DMS153 treated with DMSO at 0.1 percent for 48 hours (cell line): ENCODE measurements around the gene DRD4.

Source experiments
- DNase-seq: peaks from one replicate; lab custom pipeline; 2025; ENCODE audit not compliant: unreplicated experiment; lab: John Stamatoyannopoulos, UW

The DRD4 gene

DNA sequence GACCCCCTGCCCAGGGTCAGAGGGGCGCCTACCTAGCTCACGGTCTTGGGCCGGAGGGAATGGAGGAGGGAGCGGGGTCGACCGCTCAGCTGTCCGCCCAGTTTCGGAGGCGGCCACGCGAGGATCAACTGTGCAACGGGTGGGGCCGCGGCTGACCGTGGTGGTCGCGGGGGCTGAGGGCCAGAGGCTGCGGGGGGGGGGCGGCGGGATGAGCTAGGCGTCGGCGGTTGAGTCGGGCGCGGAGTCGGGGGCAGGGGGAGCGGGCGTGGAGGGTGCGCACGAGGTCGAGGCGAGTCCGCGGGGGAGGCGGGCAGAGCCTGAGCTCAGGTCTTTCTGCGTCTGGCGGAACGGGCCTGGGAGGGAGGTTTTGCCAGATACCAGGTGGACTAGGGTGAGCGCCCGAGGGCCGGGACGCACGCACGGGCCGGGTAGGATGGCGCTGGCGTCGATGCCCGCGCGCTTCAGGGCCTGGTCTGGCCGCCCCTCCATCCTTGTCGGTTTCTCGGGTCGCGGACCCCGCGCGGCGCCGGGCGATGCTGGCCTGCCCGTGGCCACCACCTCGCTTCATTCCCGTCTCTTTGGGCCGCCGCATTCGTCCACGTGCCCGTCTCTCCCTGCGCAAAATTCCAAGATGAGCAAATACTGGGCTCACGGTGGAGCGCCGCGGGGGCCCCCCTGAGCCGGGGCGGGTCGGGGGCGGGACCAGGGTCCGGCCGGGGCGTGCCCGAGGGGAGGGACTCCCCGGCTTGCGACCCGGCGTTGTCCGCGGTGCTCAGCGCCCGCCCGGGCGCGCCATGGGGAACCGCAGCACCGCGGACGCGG lies at the start of gene DRD4:
Gene DRD4, plus strand, starts transcription at position 759 of the 822 bp plus-strand sequence. Its CDS starts 36 bp downstream, at position 795.
- DNase-seq, result no peak

DNA sequence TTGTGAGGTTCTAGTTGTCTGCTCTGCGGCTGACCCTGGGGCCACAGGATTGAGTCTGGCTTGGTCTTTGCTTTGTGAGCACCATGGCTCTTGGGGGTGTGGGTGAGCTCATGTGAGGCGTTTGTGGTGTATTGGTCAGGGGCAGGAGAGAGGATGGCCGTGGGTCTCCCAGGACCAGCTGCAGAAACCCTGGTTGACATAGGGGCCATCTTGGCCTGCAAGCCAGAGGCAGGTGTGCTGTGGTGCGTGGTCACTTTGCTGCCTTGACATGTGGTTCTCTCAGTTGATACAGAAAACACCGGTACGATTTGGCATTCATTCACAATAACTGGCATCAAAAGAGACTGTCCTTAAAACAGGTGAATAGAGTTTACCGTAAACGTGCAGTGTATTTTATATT lies 49.5 kb upstream of the DRD4 start:
- DNase-seq, result no peak

DNA sequence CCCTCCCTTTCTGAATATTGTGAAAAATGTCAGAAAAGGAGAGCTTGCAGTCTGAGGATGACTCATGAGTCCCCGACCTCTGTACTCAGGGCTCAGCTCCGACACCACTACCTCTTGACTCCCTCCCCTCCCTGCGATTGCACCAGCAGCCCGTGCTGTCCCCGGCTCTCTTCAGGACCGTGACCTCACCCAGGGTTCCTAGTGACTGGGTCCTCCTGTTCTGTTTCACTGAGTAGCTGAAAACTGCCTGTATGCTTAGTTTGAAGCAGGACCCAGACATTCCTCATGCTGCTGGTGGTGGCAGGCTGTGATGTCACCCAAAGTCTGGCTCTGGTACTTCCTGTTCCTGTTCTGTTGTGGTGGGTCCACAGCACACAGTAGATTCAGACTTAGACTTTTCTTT lies 49.1 kb upstream of the DRD4 start:
- no peak for DNase-seq

DNA sequence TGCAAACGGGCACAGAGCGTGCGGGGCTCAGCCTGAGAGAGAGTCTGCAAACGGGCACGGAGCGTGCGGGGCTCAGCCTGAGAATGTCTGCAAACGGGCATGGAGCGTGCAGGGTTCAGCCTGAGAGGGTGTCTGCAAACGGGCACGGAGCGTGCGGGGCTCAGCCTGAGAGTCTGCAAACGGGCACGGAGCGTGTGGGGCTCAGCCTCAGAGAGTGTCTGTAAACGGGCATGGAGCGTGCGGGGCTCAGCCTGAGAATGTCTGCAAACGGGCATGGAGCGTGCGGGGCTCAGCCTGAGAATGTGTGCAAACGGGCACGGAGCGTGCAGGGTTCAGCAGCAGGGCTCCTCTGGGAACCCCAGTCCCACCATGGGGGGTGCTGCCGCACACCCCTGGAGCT lies 47.3 kb upstream of the DRD4 start:
- DNase-seq, result no peak

DNA sequence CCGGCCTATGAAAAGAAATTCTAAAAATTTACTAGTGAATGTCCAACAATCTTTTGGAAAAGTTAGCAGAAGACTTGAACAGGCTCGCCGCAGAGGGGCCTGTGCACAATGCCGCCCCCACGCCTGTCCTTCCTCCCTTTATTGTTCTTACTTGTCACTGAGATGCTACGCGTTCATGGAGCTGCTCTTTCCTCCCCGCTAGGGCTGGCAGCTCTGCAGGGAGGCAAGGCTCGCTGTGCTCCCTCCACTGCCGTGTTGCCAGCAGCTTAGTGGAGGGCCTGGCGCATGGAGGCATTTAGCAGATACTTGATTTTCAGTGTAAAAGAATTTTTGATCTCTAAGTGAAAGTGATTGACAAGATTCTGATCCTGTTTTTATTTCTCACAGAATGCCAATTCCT lies 46.1 kb upstream of the DRD4 start:
- no peak for DNase-seq

DNA sequence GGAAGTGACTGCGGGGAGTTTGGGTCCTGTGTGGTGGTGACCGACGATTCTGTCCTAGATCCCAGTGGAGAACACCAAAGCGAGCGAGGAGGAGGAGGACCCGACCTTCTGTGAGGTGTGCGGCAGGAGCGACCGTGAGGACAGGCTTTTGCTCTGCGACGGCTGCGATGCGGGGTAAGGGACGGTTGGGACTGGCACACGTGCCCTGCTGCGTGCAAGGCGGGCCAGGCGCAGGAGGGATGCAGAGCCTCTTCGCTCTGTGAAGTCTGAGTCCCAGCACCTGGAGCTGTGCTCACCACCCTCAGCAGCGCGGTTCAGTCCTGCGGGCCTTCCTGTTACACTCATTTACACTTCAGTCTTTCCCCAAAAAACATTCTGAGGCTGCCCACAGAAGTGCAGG lies 44.6 kb upstream of the DRD4 start:
- DNase-seq, result no peak

DNA sequence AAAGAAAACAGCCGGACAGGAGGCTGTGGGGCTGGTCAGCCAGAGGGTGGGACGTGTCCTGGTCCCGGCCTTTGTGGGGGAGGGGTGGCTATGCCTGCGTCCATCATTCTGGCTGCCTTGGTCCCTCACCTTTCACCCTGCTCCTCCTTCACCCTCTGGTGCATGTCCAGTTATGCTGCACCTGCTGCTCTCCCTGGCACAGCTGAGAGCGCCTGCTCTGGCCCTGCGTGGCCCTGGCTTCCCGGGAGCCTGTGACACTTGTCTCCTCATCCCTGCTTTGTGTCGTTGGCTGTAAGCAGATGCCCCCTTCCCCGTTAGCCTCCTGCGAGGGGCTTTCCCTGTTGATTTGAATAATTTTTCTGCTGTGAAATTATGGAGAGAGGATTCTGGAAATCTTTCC lies 44.2 kb upstream of the DRD4 start:
- no peak for DNase-seq

DNA sequence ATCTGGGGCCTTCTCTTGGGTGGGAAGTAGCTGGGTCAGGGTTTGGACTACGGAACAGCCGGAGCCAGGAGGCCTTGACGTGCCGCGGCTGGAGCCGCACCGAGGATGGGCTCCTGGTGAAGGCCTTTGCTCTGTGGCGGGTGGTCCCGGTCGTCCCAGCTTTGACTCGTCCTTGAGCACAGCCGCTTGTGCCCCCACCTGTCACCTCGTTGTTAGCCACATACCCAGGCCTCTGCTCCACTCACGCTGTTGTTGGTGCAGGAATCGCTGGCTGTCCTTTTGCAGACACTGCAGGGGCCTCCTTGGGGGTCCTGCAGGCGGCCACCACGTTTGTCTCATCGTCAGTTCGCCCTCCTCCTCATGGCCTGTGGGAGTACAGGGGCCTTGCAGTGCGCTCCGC lies 43.7 kb upstream of the DRD4 start:
- DNase-seq, result no peak

DNA sequence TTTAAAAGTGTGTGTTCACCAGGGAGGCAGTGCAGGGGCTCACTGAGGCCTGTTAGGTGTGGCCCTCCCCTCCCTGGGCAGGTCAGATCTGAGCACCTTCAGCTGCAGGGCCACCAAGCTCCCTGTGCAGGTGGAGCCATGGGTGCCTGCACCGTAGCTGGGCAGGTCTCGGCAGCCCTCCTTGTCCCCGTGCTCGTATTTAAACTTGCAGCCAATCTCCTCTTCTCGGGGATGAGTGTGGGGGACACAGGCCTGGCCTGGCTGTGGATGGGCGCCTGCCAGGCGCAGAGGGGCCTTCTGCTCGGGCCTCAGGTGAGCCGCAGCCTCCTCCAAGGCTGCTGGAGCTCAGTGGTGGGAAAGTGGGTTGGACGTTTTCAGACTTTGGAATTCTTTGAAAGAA lies 41.7 kb upstream of the DRD4 start:
- DNase-seq, result no peak

DNA sequence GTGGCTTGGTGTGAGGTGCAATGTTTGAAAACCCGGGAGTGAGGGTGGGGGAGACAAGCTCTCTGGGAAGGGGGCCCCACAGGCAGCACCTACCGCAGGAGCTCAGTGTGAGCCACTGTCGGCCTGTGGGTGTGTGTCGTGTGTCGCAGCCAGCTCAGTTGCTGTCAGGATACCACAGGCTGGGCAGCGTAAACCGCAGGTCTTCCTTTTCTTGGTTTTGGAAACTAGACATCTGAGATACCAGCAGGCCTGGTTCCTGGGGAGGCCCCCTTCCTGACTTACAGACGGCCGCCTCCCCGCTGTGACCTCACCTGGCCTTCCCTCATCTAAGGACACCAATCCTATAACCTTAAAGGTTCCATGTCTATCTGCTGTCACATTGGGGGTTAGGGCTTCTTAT lies 40.7 kb upstream of the DRD4 start:
- no peak for DNase-seq

DNA sequence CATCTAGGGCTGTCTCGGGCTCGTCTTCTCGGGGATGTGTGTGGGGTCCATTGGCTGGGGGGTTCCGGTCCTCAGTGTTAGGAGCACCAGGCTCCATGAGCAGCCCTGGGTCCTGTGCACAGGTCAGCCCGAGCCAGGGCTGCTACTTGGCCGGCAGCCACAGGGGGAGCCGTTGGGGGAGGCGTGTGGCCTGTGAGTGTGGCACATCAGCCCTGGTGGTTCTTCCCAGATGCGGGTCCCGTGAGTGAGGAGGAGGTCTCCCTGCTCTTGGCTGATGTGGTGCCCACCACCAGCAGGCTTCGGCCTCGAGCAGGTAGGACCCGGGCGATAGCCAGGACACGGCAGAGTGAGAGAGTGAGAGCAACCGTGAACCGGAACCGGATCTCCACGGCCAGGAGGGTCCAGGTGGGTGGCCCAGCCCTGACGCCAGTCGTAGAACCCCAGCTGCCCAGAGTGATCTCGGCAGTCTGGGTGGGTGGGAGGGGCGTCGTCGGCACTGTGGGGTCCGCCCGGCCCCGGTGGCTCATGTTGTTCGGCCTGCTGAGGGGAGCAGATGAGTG lies 39.8 kb upstream of the DRD4 start:
- DNase-seq, result no peak

DNA sequence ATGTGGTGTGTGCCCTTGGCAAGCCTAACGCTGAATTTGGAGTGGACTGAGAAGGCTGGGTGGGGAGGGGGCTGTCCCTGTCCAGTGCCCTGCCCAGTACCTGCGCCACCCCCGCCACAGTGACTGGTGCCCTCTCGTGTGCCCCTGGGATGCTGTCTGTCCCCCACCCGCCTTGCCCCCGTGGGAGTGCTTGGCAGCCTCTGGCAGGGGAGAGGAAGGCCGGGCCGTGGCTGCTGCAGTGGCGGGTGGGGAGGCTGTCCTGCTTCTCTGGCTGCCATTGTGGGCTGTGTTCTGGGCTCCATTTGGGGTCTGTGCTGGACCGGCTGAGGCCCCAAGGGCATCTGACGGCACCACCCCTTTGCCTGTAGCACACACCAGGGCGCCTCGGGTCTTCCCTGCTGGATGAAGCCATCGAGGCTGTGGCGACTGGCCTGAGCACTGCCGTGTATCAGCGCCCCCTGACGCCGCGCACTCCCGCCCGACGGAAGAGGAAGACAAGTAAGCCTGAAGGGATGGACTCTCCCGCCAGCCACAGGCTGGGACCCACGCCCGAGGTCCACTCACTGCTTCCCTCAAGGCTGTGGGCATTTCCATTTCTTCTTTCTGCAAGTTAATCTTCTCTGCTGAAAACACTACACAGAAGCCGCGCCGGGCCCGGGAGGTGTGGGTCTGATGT lies 38.9 kb upstream of the DRD4 start:
- DNase-seq, result no peak

DNA sequence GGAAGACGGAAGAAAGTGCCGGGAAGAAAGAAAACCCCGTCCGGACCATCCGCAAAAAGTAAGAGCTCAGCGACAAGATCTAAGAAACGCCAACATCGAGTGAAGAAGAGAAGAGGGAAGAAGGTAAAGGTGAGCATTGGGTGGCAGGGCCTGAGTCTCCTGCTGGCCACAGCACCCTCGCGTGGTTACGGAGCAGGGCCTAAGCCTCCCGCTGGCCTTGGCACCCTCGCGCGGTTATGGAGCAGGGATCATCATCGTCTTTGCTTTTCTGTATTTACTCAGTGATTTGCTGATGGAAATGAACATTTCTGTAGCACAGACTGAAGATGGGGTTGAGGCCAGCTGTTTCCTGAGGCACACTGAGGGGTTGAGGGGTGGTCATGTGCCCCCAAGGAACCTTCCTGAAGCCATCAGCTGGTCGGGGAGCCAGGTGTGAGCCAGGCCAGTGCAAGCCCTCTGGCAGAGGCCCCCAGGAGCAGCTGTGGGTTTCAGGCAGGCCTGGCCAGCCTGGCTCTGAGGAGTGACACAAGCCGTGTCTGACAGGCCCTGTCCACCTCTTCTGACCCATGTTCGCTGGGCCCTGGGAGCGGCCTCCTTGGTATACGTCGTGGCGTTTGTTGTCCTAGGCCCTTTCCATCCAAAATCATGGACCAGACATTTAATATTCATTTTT lies 35.4 kb upstream of the DRD4 start:
- no peak for DNase-seq

DNA sequence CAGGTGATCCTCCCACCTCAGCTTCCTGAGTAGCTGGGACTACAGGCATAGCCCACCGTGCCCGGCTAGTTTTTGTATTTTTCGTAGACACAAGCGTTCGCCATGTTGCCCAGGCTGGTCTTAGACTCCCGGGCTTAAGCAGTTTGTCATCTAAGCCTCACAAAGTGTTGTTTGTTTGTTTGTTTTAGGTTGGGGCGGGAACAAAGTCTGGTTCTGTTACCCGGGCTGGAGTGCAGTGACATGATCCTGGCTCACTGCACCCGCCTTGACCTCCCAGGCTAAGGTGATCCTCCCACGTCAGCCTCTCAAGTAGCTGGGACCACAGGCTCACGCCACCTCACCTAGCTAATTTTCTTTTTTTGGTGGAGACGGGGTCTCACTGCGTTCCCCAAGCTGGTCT lies 33.9 kb upstream of the DRD4 start:
- DNase-seq, result no peak

DNA sequence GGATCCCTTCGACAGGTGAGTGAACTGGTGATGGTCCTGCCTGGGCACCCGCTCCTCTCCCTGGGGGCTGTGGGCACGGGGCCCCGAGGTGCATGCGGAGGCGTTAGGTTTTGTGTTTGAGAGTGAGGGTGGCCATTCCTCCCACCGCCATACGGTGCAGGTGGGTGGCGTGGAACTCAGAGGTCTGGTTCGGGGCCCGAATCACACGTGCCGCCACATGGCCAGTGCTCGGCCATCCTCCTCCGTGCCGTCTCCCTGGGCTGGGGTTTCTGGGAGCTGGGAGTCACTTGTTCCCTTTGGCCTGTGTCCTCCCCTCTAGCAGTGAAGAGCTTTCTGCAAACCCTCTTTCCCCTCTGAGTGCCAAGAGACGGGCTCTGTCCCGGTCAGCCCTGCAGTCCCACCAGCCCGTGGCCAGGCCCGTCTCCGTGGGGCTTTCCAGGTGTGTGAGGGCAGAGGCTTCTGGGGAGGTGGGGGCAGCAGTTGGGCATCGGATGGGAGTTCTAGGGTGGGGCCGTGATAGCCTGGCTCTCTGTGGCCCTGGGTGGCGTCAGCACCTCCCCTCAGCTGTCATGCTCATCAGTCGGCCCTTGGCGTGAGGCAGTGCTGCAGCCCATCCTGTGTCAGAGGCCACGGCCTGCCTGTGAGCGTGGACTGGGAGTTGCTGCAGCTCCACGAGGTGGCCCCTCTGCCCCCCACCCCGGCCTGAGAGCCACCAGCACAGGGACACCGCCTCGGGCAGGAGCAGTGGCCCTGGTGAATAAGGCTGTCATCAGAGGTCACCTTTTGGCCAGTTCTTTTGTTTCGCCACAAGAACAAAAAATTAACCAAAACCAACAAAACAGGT lies 31.6 kb upstream of the DRD4 start:
- DNase-seq, result no peak

DNA sequence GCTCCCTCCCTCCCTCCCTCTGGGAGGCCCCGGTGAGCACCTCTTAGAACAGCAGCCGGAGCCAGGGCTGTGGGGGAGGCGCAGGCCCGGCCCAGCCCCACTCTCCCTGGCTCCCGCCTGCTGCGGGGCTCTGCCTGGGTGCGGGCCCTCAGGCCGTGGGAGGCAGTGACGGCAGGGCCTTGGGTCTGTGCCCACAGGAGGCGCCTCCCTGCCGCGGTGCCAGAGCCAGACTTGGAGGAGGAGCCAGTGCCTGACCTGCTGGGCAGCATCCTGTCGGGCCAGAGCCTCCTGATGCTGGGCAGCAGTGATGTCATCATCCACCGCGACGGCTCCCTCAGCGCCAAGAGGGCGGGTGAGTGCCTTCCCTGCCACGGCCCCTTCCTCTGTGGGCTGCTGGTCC lies 30.8 kb upstream of the DRD4 start:
- no peak for DNase-seq

DNA sequence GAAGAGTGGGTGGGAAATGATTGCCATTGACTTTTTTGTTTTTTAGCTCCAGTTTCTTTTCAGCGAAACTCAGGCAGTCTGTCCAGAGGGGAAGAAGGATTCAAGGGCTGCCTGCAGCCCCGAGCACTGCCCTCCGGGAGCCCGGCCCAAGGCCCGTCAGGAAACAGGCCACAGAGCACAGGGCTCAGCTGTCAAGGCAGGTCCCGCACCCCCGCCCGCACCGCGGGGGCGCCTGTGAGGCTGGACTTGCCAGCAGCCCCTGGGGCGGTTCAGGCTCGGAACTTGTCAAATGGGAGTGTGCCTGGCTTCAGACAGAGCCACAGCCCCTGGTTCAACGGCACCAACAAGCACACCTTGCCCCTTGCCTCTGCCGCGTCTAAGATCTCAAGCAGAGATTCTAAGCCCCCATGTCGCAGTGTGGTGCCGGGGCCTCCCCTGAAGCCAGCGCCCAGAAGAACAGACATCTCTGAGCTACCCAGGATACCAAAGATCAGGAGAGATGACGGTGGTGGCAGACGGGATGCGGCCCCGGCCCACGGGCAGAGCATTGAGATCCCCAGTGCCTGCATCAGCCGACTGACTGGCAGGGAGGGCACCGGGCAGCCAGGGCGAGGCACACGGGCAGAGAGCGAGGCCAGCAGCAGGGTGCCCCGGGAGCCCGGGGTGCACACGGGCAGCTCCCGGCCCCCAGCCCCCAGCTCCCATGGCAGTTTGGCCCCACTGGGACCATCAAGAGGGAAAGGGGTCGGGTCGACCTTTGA lies 29.9 kb upstream of the DRD4 start:
- no peak for DNase-seq

DNA sequence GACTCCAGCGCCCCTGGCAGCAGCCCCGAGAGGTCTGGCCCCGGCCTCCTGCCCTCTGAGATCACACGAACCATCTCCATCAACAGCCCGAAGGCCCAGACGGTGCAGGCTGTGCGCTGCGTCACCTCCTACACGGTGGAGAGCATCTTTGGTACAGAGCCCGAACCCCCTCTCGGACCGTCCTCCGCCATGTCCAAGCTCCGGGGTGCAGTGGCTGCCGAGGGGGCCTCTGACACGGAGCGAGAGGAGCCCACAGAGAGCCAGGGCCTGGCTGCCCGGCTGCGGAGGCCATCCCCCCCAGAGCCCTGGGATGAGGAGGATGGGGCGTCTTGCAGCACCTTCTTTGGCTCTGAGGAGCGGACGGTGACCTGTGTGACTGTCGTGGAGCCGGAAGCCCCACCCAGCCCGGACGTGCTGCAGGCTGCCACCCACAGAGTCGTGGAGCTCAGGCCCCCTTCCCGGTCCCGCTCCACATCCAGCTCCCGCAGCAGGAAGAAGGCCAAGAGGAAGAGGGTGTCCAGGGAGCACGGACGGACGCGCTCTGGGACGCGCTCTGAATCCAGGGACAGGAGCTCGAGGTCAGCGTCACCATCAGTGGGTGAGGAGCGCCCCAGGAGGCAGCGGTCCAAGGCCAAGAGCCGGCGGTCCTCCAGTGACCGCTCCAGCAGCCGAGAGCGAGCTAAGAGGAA lies 29.0 kb upstream of the DRD4 start:
- DNase-seq, result no peak

DNA sequence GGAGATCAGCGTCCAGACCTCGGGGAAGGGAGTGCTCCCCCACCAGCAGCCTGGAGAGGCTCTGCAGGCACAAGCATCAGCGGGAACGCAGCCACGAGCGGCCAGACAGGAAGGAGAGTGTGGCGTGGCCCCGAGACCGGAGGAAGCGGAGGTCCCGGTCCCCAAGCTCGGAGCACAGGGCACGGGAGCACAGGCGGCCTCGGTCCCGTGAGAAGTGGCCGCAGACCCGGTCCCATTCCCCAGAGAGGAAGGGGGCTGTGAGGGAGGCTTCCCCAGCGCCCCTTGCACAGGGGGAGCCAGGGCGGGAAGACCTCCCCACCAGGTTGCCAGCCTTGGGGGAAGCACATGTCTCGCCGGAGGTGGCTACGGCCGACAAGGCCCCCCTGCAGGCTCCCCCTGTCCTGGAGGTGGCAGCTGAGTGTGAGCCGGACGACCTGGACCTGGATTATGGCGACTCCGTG lies 28.2 kb upstream of the DRD4 start:
- DNase-seq, result no peak
